ENCODE data around the gene TASP1. TPM values are rescaled to one million over a fixed set of nuclear protein-coding genes. Genes with fewer than 3 reads are reported as not detected.

Gene TASP1
- total RNA-seq, 6 experiments from 2014 or later = 2.5 to 6.1 (median 4.3) TPM

DNA sequence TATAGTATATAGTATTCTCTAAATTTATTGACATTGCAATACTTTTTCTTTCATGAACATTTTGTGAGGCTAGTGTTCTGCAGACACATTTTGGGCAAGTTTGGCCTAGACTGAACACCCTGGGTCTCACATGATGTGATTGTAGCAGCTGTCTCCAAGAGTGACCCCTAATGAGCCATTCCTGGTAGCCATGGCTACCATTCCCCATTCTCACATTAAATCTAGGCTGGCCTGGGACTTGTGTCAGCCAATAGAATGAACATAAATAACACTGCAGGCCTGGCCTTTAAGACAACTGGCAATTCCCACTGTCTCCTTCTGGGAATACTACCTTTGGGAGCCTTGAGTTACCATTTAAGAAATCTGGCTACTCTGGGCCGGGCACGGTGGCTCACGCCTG, 38.0 kb upstream of the TASP1 start:
- Histone ChIP-seq H3K27me3 (no peaks in the 10 kb centered on the region), H3K27ac (no peak overlapping the region), H3K36me3 (no peaks in the 10 kb centered on the region), H3K4me3 (no peak overlapping the region), H3K9me3 (no peaks in the 10 kb centered on the region), H3K4me1 (peaks cover 0 to 7% (median 0%) of the 10 kb centered on the region in 4 donors)
- no peak for ATAC-seq
- DNase-seq = no peak
- WGBS (ENCODE audit: insufficient coverage, low coverage, low lambda C conversion rate, missing lambda C conversion rate) = 100% methylated on average over 2 of the region's 3 CpGs
- intact Hi-C loops (cut with DNase I) = no loop called here
- TF ChIP-seq POLR2A (IDR thresholded peaks at IDR 0.05) = no peak
- TF ChIP-seq, protein P1, sequence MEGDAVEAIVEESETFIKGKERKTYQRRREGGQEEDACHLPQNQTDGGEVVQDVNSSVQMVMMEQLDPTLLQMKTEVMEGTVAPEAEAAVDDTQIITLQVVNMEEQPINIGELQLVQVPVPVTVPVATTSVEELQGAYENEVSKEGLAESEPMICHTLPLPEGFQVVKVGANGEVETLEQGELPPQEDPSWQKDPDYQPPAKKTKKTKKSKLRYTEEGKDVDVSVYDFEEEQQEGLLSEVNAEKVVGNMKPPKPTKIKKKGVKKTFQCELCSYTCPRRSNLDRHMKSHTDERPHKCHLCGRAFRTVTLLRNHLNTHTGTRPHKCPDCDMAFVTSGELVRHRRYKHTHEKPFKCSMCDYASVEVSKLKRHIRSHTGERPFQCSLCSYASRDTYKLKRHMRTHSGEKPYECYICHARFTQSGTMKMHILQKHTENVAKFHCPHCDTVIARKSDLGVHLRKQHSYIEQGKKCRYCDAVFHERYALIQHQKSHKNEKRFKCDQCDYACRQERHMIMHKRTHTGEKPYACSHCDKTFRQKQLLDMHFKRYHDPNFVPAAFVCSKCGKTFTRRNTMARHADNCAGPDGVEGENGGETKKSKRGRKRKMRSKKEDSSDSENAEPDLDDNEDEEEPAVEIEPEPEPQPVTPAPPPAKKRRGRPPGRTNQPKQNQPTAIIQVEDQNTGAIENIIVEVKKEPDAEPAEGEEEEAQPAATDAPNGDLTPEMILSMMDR (IDR thresholded peaks at IDR 0.05) = no peak

DNA sequence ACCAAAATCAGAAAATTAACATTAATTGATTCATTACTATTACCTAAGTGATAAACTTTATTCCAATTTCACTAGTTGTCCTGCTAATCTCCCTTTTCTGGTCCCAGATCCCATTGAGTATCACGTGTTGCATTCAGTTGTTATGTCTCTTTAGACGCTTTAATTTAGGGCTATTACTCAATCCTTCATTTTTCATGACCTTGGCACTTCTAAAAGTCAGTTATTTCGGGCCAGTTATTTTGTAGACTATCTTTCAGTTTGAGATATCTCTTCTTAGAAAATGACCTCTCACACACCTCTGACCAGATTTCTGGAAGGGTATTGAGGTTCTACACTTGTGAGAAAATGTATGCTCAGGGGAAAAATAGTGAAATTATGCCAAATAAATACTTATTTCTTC, 34.0 kb upstream of the TASP1 start:
- peak in 1 of 4 donors; percentile 20 for ATAC-seq
- 21% methylated on average over 3 of the region's 3 CpGs for WGBS (ENCODE audit: insufficient coverage, low coverage, low lambda C conversion rate, missing lambda C conversion rate)
- intact Hi-C loops (cut with DNase I) = no loop called here

DNA sequence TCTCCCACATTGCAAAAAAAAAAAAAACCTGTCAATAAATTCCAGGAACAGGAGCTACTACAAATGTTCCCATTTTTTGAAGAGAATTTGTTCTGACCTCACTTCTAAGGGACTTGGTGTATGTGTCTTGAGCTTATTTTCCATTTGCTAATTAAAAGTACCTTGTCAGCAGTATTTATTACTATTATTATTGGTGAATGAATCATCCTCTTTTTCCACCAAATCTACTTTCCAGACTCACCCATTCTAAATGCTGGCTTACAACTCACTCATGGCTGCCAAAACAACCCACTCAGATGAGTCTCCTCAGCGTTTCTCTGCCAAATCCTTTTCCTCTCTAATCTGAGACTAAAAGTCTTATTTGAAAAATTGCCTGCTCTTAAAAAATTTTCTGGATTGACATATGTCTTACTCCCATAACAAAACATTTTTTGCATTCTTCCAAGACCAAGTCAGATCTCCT, 33.2 kb upstream of the TASP1 start:
- Histone ChIP-seq H3K4me3 (no peak overlapping the region), H3K9me3 (no peaks in the 10 kb centered on the region), H3K36me3 (no peaks in the 10 kb centered on the region), H3K4me1 (peaks cover 0 to 5% (median 0%) of the 10 kb centered on the region in 4 donors), H3K27me3 (no peaks in the 10 kb centered on the region), H3K27ac (no peak overlapping the region)
- WGBS (ENCODE audit: insufficient coverage, low coverage, low lambda C conversion rate, missing lambda C conversion rate) = 0% methylated on average over 1 of the region's 1 CpG
- TF ChIP-seq POLR2A (IDR thresholded peaks at IDR 0.05) = no peak
- TF ChIP-seq, protein P1 (IDR thresholded peaks at IDR 0.05) = no peak
- intact Hi-C loops (cut with DNase I) = no loop called here
- DNase-seq (no peak), ATAC-seq (no peak)

More for the DNA sequence above, 34.0 kb upstream of the TASP1 start:
- no peaks in the 10 kb centered on the region for H3K9me3 ChIP-seq
- DNase-seq = no peak
- no peaks in the 10 kb centered on the region for H3K36me3 ChIP-seq
- no peak overlapping the region for H3K27ac ChIP-seq
- TF ChIP-seq POLR2A (IDR thresholded peaks at IDR 0.05) = no peak
- TF ChIP-seq, protein P1 (IDR thresholded peaks at IDR 0.05) = no peak
- H3K4me3 ChIP-seq = no peak overlapping the region
- no peaks in the 10 kb centered on the region for H3K27me3 ChIP-seq
- peaks cover 0 to 5% (median 0%) of the 10 kb centered on the region in 4 donors for H3K4me1 ChIP-seq

DNA sequence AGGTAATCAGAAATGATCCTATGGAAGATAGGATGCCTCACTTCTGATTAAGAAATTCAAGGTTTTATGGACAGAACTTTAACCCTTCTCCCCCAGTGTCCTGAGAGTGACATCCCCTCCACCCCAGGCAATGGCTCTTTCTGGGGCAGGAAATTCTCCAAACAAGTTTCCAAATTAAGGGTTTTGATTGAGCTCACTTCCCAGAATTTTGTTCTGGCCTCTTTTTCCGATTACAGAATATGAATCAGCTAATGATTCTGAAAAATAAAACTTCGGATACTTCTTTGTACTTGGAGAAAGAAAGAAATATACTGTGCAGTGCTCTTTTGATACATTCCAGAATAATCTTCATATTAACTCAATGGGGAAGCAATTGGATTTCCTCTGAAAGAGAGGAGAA, 32.8 kb upstream of the TASP1 start:
- TF ChIP-seq, protein P1 (IDR thresholded peaks at IDR 0.05) = no peak
- no peak for TF ChIP-seq POLR2A (IDR thresholded peaks at IDR 0.05)
- ATAC-seq (no peak), DNase-seq (no peak)
- no peaks in the 10 kb centered on the region for H3K9me3 ChIP-seq
- no peaks in the 10 kb centered on the region for H3K36me3 ChIP-seq
- peaks cover 0 to 5% (median 0%) of the 10 kb centered on the region in 4 donors for H3K4me1 ChIP-seq
- H3K4me3 ChIP-seq = no peak overlapping the region
- intact Hi-C loops (cut with DNase I) = no loop called here
- H3K27me3 ChIP-seq = no peaks in the 10 kb centered on the region
- WGBS (ENCODE audit: insufficient coverage, low coverage, low lambda C conversion rate, missing lambda C conversion rate) = 76% methylated on average over 2 of the region's 2 CpGs
- no peak overlapping the region for H3K27ac ChIP-seq

- Histone ChIP-seq H3K36me3 (no peaks in the 10 kb centered on the region), H3K9me3 (no peaks in the 10 kb centered on the region), H3K27me3 (no peaks in the 10 kb centered on the region), H3K27ac (no peak overlapping the region), H3K4me1 (peaks cover 0 to 5% (median 0%) of the 10 kb centered on the region in 4 donors), H3K4me3 (no peak overlapping the region)
- intact Hi-C loops (cut with DNase I) = no loop called here
- DNase-seq = no peak
- no peak for ATAC-seq
- TF ChIP-seq, protein P1 (IDR thresholded peaks at IDR 0.05) = no peak
- TF ChIP-seq POLR2A (IDR thresholded peaks at IDR 0.05) = no peak
These were observed 31.4 kb upstream of the TASP1 start for GRCh38 chr20:13670160-13670559.
